ENCODE measurements around the gene MGRN1.
A peak's percentile ranks its signal among the peaks of the same experiment; 100 is the strongest.

The MGRN1 gene

DNA sequence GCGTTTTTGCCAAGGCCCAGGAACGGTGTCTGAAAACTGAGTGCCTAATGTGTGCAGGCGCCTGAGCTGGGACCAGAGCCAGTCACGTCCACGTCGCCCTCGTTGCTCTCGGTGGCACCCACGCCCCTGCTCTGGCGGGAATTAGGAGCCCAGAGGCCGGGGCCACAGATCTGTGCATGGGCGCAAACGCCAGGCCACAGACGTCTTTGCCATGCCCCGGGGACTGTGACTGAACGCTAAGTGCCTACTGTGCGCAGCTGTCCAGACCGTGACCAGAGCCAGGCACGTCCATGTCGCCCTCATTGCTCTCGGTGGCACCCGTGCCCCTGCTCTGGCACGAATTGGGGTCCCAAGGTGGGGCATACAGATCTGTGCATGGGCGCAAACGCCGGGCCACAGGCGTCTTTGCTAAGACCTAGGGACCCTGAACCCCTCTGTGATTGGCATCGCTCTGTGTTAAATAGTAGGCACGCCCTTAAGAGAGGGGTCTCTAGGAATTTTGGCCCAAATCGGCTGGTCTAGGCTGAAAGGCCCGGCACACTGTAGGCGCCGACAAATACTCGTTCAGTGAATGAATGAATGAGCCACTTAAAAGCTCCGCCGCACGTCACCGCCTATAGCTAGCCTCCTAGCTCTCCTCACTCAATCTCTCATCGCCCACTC, 9.1 kb upstream of the MGRN1 start:
- TF ChIP-seq CTCF (IDR thresholded peaks at IDR 0.05; ENCODE audit: low read depth, low read length) = no peak
- no peak overlapping the region for H3K4me3 ChIP-seq (ENCODE audit: low read depth, low read length)

DNA sequence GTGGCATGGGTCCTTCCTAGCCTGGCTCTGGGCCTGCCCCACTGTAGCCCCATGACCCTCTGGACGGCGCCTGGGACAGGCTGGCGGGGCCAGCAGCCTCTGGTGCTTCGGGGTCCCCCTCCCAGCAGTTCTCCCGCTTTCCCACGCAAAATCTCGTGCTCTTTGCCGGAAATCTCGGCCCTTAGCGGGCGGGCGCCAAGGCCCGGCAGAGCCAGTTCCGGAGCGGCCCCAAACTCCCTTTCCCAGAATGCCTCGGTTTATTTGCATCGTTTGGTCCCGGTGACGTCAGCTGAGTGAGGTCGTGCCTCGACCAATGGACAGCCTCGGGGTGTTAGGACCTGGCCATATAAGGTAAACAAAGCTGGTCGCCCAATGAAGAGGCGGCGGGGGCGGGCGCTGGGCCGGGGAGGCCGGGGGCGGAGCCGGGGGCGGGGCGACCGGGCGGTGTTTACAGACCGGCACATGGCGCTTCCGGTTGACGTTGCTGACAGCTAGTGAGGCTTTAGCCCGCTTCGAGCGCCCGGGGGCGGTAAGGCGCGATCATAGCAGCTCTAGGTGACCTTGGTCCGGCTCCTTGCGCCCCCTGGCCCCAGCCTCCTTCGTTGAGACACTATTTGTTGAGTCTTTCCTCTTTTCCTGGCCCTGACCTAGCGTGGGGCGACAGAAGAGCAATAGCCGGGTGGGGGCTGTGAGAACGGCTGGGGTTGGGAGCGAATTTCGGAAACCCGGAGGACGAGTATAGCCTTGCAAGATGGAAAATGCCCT, 8.4 kb upstream of the MGRN1 start:
- peak; percentile 20; the same call in 1 of the 2 replicates for TF ChIP-seq CTCF (IDR thresholded peaks at IDR 0.05; ENCODE audit: low read depth, low read length)
- peak overlapping the region; percentile 62 for H3K4me3 ChIP-seq (ENCODE audit: low read depth, low read length)

DNA sequence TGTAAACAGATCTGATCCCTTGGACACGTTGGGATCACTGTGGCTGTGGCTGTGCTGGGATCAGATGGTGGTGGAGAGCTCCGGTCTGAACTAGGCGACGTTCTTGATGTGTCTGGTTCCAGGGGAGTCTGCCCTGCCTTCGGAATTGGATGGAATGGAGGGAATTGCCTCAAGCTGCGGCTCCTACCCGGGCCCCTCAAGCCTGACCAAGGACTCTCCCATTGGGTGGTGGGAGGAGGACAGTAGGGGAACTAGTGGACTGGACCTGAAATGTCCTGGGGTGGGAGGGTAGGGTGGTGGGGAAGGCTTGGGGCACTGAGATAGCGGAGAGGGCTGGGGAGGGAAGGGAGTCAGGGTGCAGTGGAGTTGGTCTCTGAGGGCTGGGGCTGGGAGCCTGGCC, 6.7 kb upstream of the MGRN1 start:
- no peak for TF ChIP-seq CTCF (IDR thresholded peaks at IDR 0.05; ENCODE audit: low read depth, low read length)
- H3K4me3 ChIP-seq (ENCODE audit: low read depth, low read length) = no peak overlapping the region

GRCh38 chr16:4618645-4619418, 5.8 kb upstream of the MGRN1 start:
- H3K4me3 ChIP-seq (ENCODE audit: low read depth, low read length) = no peak overlapping the region
- TF ChIP-seq CTCF (IDR thresholded peaks at IDR 0.05; ENCODE audit: low read depth, low read length) = no peak

GRCh38 chr16:4623593-4623992, 1.0 kb upstream of the MGRN1 start:
- no peak overlapping the region for H3K4me3 ChIP-seq (ENCODE audit: low read depth, low read length)
- no peak for TF ChIP-seq CTCF (IDR thresholded peaks at IDR 0.05; ENCODE audit: low read depth, low read length)

GRCh38 chr16:4624827-4625559, 367 bp downstream of the MGRN1 start:
- H3K4me3 ChIP-seq (ENCODE audit: low read depth, low read length) = peak overlapping the region; percentile 88
- TF ChIP-seq CTCF (IDR thresholded peaks at IDR 0.05; ENCODE audit: low read depth, low read length) = no peak
